KMS-11 (cell line): ENCODE measurements around the gene PPM1D.

Source experiments
- H2AFZ ChIP-seq: fragments of 200-600 bp; sonication (generic); 2 replicates; pipeline ENCODE4 v1.6.1; 2016; ENCODE audit warnings: antibody characterized with exemption, mixed run types, low read depth
- H3K27ac ChIP-seq: fragments of 200-600 bp; sonication (generic); 2 replicates; pipeline ENCODE4 v1.6.1; 2016; ENCODE audit warnings: mild to moderate bottlenecking, mixed run types
- H3K27me3 ChIP-seq: fragments of 200-600 bp; sonication (generic); 2 replicates; pipeline ENCODE4 v1.6.1; 2017; ENCODE audit warnings: mild to moderate bottlenecking, low read depth, mixed run types, moderate library complexity; ENCODE audit not compliant: insufficient read depth
- H3K36me3 ChIP-seq: fragments of 200-600 bp; sonication (generic); 2 replicates; pipeline ENCODE4 v1.6.1; 2017; ENCODE audit warnings: mild to moderate bottlenecking, mixed run types; ENCODE audit not compliant: insufficient read depth
- H3K4me1 ChIP-seq: fragments of 200-600 bp; sonication (generic); 2 replicates; pipeline ENCODE4 v1.6.1; 2016; ENCODE audit warnings: mild to moderate bottlenecking, low read depth, mixed run types; ENCODE audit not compliant: poor library complexity, severe bottlenecking
- H3K4me2 ChIP-seq: fragments of 200-600 bp; sonication (generic); 2 replicates; pipeline ENCODE4 v1.7.0; 2016; ENCODE audit warnings: mild to moderate bottlenecking, mixed run types
- H3K4me3 ChIP-seq: fragments of 200-600 bp; sonication (generic); IDR thresholded peaks from 2 replicates; pipeline ENCODE4 v1.6.1; 2017; ENCODE audit warnings: low read depth, low read length, mixed read lengths; ENCODE audit not compliant: insufficient read depth
- H3K79me2 ChIP-seq: fragments of 200-600 bp; sonication (generic); 2 replicates; pipeline ENCODE4 v1.6.1; 2016; ENCODE audit warnings: low read depth, mixed run types; ENCODE audit not compliant: insufficient read depth
- H3K9ac ChIP-seq: fragments of 200-600 bp; sonication (generic); 2 replicates; pipeline ENCODE4 v1.6.1; 2016; ENCODE audit warnings: mild to moderate bottlenecking, mixed run types
- H4K20me1 ChIP-seq: fragments of 200-600 bp; sonication (generic); 2 replicates; pipeline ENCODE4 v1.6.1; 2016; ENCODE audit warnings: mild to moderate bottlenecking, mixed run types; ENCODE audit not compliant: insufficient read depth
- TF ChIP-seq, protein P1 (sequence below): fragments of 200-600 bp; sonication (generic); conservative IDR thresholded peaks from 2 replicates; pipeline ENCODE4 v1.6.1; 2017; ENCODE audit warnings: low read depth, mild to moderate bottlenecking, antibody characterized with exemption, low read length, moderate library complexity, mixed read lengths

Gene PPM1D

DNA sequence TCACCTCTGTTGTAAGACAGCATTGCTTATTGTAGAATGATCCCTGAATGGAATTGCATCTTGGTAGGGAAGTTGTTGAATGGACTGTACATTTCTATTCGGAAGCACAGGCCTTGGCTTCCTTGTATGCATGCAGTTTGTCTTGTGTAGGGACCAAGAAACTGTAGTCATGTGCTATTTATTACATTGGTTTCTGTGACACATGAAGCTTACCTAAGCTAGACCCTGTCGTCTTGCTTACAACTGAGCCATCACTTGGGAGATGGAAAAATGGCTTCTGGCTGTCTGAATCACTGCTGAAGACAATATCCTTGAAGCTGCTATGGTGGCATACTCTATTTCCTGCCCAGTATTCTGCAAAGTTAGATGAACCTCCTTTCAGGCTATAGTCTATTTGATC is 29.1 kb downstream of the PPM1D start:
- Histone ChIP-seq H3K4me1 (no peaks in the 10 kb centered on the region), H3K36me3 (no peaks in the 10 kb centered on the region), H4K20me1 (no peaks in the 10 kb centered on the region), H3K9ac (no peak overlapping the region), H3K27ac (no peak overlapping the region), H3K79me2 (peaks cover 4% of the 10 kb centered on the region; the same call in 1 of the 2 replicates), H3K4me3 (no peak overlapping the region), H2AFZ (no peak overlapping the region), H3K4me2 (no peak overlapping the region), H3K27me3 (no peaks in the 10 kb centered on the region)
- TF ChIP-seq, protein P1, sequence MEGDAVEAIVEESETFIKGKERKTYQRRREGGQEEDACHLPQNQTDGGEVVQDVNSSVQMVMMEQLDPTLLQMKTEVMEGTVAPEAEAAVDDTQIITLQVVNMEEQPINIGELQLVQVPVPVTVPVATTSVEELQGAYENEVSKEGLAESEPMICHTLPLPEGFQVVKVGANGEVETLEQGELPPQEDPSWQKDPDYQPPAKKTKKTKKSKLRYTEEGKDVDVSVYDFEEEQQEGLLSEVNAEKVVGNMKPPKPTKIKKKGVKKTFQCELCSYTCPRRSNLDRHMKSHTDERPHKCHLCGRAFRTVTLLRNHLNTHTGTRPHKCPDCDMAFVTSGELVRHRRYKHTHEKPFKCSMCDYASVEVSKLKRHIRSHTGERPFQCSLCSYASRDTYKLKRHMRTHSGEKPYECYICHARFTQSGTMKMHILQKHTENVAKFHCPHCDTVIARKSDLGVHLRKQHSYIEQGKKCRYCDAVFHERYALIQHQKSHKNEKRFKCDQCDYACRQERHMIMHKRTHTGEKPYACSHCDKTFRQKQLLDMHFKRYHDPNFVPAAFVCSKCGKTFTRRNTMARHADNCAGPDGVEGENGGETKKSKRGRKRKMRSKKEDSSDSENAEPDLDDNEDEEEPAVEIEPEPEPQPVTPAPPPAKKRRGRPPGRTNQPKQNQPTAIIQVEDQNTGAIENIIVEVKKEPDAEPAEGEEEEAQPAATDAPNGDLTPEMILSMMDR = no peak

DNA sequence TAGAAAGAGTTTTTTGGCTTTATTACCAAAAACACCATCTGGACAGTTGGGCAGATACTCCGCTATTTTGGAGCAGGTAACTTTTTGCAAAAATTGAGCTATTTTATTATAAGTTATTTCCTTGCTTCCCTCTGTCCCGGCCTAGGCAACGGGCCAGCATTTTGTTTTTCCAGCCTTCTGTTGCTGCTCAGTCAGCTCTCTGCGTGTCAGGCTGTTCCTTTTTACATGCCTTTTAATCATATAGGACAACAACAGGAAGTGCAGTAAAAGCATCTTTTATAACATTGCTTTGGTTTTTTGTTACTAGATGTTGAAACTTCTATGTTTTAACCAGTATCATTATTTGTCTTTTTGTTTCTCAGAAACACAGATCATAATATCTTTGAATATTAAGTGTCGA is 30.4 kb downstream of the PPM1D start:
- Histone ChIP-seq H4K20me1 (no peaks in the 10 kb centered on the region), H3K27ac (no peak overlapping the region), H3K9ac (no peak overlapping the region), H3K4me3 (no peak overlapping the region), H2AFZ (no peak overlapping the region), H3K4me1 (no peaks in the 10 kb centered on the region), H3K27me3 (no peaks in the 10 kb centered on the region), H3K79me2 (no peaks in the 10 kb centered on the region; the same call in 1 of the 2 replicates), H3K4me2 (no peak overlapping the region), H3K36me3 (no peaks in the 10 kb centered on the region)
- TF ChIP-seq, protein P1 = no peak

DNA sequence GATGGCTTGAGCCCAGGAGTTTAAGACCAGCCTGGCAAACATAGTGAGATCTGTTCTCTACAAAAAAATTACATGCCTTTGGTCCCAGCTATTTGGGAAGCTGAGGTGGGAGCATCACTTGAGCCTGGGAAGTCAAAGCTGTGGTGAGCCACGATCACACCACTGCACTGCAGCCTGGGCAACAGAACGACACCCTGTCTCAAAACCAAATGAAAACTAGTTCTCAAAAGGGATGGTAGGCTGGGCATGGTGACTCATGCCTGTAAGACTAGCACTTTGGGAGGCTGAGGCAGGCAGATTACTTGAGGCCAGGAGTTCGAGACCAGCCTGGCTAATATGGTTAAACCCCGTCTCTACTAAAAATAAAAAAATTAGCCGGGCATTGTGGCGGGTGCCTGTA is 31.1 kb downstream of the PPM1D start:
- H3K27ac ChIP-seq = no peak overlapping the region
- H4K20me1 ChIP-seq = no peaks in the 10 kb centered on the region
- no peaks in the 10 kb centered on the region for H3K27me3 ChIP-seq
- no peak overlapping the region for H3K9ac ChIP-seq
- H3K4me1 ChIP-seq = no peaks in the 10 kb centered on the region
- H3K4me3 ChIP-seq = no peak overlapping the region
- H3K36me3 ChIP-seq = no peaks in the 10 kb centered on the region
- no peak overlapping the region for H3K4me2 ChIP-seq
- H2AFZ ChIP-seq = no peak overlapping the region
- no peaks in the 10 kb centered on the region; the same call in 1 of the 2 replicates for H3K79me2 ChIP-seq
- TF ChIP-seq, protein P1 = no peak

DNA sequence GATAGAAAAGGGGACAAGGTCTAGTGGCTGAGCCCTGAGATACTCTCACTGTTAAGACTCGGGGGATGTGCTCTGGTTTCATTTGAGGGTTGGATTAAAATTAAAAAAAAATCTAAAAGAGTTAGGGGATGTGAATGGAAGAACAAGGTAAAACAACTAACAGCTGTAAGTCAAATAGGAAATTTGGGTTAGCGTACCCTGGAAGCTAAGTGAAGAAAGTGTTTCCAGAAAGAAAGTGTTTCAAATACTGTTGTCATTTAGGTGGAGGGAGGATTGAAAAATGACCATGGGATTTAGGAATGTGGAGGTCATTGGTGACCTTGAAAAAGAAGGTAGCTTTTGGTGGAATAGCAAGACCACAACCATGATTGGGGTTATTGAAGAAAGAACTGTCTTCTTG is 37.7 kb downstream of the PPM1D start:
- Histone ChIP-seq H3K27ac (no peak overlapping the region), H3K4me1 (peaks cover 11% of the 10 kb centered on the region), H3K9ac (no peak overlapping the region), H3K36me3 (no peaks in the 10 kb centered on the region), H2AFZ (no peak overlapping the region), H3K4me3 (no peak overlapping the region), H3K27me3 (no peaks in the 10 kb centered on the region), H3K4me2 (no peak overlapping the region), H4K20me1 (0 out of 2 replicates have a peak, but pooled peaks cover 3% of the 10 kb centered on the region), H3K79me2 (peaks cover 9% of the 10 kb centered on the region; the same call in 1 of the 2 replicates)
- TF ChIP-seq, protein P1 = no peak
